Measurements from ENCODE around the gene HSPB3.

The HSPB3 gene

GRCh38 chr5:54495027-54495426 is 39.5 kb downstream of the HSPB3 start:
- TF ChIP-seq CTCF (conservative IDR thresholded peaks at IDR 0.05; ENCODE audit: low read depth): no peak
- POLR2A ChIA-PET (ENCODE audit: low non-redundant PET): no interaction called here
- CTCF ChIA-PET: no interaction called here
- no peak overlapping the region for H3K27ac ChIP-seq
- DNase-seq (ENCODE audit: low spot score): no peak
